ENCODE results near the gene ELL. TPM values are rescaled to one million over a fixed set of nuclear protein-coding genes. Genes with fewer than 3 reads are reported as not detected.

The ELL gene
- total and polyA plus RNA-seq, 2 experiments from 2014 or later, result 11.3 to 20.1 TPM

DNA sequence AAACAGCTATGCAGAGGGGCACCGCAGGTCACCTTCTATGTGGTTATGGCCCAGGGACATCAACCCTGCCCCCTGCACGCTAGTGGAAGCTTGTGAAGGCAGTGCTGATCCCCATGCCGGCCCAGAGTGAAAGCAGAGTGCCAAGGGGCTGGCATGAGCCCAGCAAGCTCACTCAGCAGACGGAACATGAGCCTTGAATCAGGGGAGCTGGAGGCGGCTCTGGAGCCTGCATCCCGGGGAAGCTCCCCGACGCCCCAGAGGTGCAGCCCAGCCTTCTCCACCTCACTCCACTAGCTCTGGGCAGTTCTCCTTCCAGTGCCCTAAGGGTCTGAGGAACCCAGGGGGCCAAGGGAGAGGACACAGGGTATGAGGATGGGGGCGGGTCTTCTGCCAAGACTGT is 64.9 kb downstream of the ELL start:
- Mint-ChIP-seq H3K36me3 (ENCODE audit: low read depth) (peaks cover 17% of the 10 kb centered on the region), H3K27ac (no peak overlapping the region), H3K9me3 (no peaks in the 10 kb centered on the region; the same call in 2 of the 3 replicates), H3K4me1 (peaks cover 8% of the 10 kb centered on the region; the same call in 2 of the 3 replicates), H3K27me3 (ENCODE audit: insufficient read depth, low read depth, poor library complexity) (peaks cover 12% of the 10 kb centered on the region), H3K4me3 (no peak overlapping the region)
- no peaks in the 10 kb centered on the region for H3K4me1 ChIP-seq (ENCODE audit: insufficient read depth)
- H3K36me3 ChIP-seq (ENCODE audit: insufficient read depth), result no peaks in the 10 kb centered on the region
- no peak overlapping the region for H3K4me3 ChIP-seq
- H3K27me3 ChIP-seq (ENCODE audit: insufficient read depth), result no peaks in the 10 kb centered on the region
- H3F3A ChIP-seq (replicated peaks; ENCODE audit: low read depth), result no peaks in the 10 kb centered on the region
- no peak overlapping the region for H2AFZ ChIP-seq
- ATAC-seq (no peak), DNase-seq (ENCODE audit: low spot score) (no peak)
- no peak overlapping the region for H3K27ac ChIP-seq (ENCODE audit: low read depth)
- no peaks in the 10 kb centered on the region for H3K79me2 ChIP-seq (replicated peaks; ENCODE audit: insufficient read depth)
- H4K20me1 ChIP-seq (replicated peaks; ENCODE audit: insufficient read depth), result no peaks in the 10 kb centered on the region; the same call in 1 of the 2 replicates
- no peak overlapping the region for H3K4me2 ChIP-seq
- H3K9me2 ChIP-seq (ENCODE audit: insufficient read depth), result no peaks in the 10 kb centered on the region
- TF ChIP-seq POLR2AphosphoS5 (IDR thresholded peaks at IDR 0.05; ENCODE audit: low read depth) (no peak), ZNF331 (CRISPR knock-in tag; IDR thresholded peaks at IDR 0.05; ENCODE audit: low read depth) (no peak), EZH2 (IDR thresholded peaks at IDR 0.05; ENCODE audit: low read depth, unreplicated experiment) (no peak), ZNF114 (CRISPR knock-in tag; IDR thresholded peaks at IDR 0.05) (no peak), JUNB (IDR thresholded peaks at IDR 0.05; ENCODE audit: unreplicated experiment) (no peak), STAT1 (IDR thresholded peaks at IDR 0.05; ENCODE audit: unreplicated experiment) (no peak), EZH2phosphoT487 (IDR thresholded peaks at IDR 0.05; ENCODE audit: unreplicated experiment) (no peak), ETS1 (IDR thresholded peaks at IDR 0.05) (no peak)
- TF ChIP-seq, protein P1, sequence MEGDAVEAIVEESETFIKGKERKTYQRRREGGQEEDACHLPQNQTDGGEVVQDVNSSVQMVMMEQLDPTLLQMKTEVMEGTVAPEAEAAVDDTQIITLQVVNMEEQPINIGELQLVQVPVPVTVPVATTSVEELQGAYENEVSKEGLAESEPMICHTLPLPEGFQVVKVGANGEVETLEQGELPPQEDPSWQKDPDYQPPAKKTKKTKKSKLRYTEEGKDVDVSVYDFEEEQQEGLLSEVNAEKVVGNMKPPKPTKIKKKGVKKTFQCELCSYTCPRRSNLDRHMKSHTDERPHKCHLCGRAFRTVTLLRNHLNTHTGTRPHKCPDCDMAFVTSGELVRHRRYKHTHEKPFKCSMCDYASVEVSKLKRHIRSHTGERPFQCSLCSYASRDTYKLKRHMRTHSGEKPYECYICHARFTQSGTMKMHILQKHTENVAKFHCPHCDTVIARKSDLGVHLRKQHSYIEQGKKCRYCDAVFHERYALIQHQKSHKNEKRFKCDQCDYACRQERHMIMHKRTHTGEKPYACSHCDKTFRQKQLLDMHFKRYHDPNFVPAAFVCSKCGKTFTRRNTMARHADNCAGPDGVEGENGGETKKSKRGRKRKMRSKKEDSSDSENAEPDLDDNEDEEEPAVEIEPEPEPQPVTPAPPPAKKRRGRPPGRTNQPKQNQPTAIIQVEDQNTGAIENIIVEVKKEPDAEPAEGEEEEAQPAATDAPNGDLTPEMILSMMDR (conservative IDR thresholded peaks at IDR 0.05; ENCODE audit: low read depth in 2 of 2), result no peak

- Mint-ChIP-seq H3K4me1 (peaks cover 8% of the 10 kb centered on the region; the same call in 2 of the 3 replicates), H3K36me3 (ENCODE audit: low read depth) (peaks cover 12% of the 10 kb centered on the region; the same call in 2 of the 3 replicates), H3K27ac (no peak overlapping the region), H3K9me3 (no peaks in the 10 kb centered on the region; the same call in 2 of the 3 replicates), H3K4me3 (no peak overlapping the region), H3K27me3 (ENCODE audit: insufficient read depth, low read depth, poor library complexity) (peaks cover 12% of the 10 kb centered on the region)
- no peak overlapping the region for H2AFZ ChIP-seq
- H3F3A ChIP-seq (replicated peaks; ENCODE audit: low read depth), result no peaks in the 10 kb centered on the region
- TF ChIP-seq ZNF462 (CRISPR knock-in tag; IDR thresholded peaks at IDR 0.05), result no peak
- TF ChIP-seq ZNF114 (CRISPR knock-in tag; IDR thresholded peaks at IDR 0.05), result no peak
- TF ChIP-seq EZH2 (IDR thresholded peaks at IDR 0.05; ENCODE audit: low read depth, unreplicated experiment), result no peak
- H3K4me2 ChIP-seq, result no peak overlapping the region
- no peak overlapping the region for H3K27ac ChIP-seq (ENCODE audit: low read depth)
- H3K9me2 ChIP-seq (ENCODE audit: insufficient read depth), result no peaks in the 10 kb centered on the region
- no peaks in the 10 kb centered on the region for H3K36me3 ChIP-seq (ENCODE audit: insufficient read depth)
- H4K20me1 ChIP-seq (replicated peaks; ENCODE audit: insufficient read depth), result no peaks in the 10 kb centered on the region; the same call in 1 of the 2 replicates
- no peak overlapping the region for H3K4me3 ChIP-seq
- H3K27me3 ChIP-seq (ENCODE audit: insufficient read depth), result no peaks in the 10 kb centered on the region
- DNase-seq (ENCODE audit: low spot score), result no peak
- ATAC-seq, result no peak
- no peaks in the 10 kb centered on the region for H3K79me2 ChIP-seq (replicated peaks; ENCODE audit: insufficient read depth)
- H3K4me1 ChIP-seq (ENCODE audit: insufficient read depth), result no peaks in the 10 kb centered on the region
Observed at GRCh38 chr19:18456279-18456678, 65.6 kb downstream of the ELL start.
